GM23338 (cell line): Measurements from ENCODE around the gene PHF21A. TPM values are rescaled to one million over a fixed set of nuclear protein-coding genes. Genes with fewer than 3 reads are reported as not detected.

Experiments used
- ATAC-seq: fragments of 200-7000 bp; cut with Tn5 transposase; 3 replicates; pipeline ENCODE4 v1.9.1; 2020
- DNase-seq: peaks from one replicate; pipeline ENCODE4 v3.0.0-alpha.2; 2015; ENCODE audit warnings: low spot score
- H2AFZ ChIP-seq: fragments of 200-600 bp; sonication (generic); 2 replicates; pipeline ENCODE4 v1.8.0; 2016; ENCODE audit warnings: antibody characterized with exemption, mild to moderate bottlenecking, moderate library complexity
- H3F3A ChIP-seq: fragments of 200-600 bp; sonication (generic); replicated peaks from 2 replicates; pipeline ENCODE4 v1.8.0; 2017; ENCODE audit warnings: antibody characterized with exemption, mixed run types, low read depth
- H3K27ac ChIP-seq: fragments of 200-600 bp; sonication (generic); 2 replicates; pipeline ENCODE4 v1.6.1; 2016; ENCODE audit warnings: low read depth
- H3K27me3 ChIP-seq: fragments of 200-600 bp; sonication (generic); 2 replicates; pipeline ENCODE4 v1.8.0; 2016; ENCODE audit warnings: mild to moderate bottlenecking, mixed run types, moderate library complexity; ENCODE audit not compliant: insufficient read depth
- H3K36me3 ChIP-seq: fragments of 200-600 bp; sonication (generic); 2 replicates; pipeline ENCODE4 v1.8.0; 2016; ENCODE audit warnings: mild to moderate bottlenecking; ENCODE audit not compliant: insufficient read depth
- H3K4me1 ChIP-seq: fragments of 200-600 bp; sonication (generic); 2 replicates; pipeline ENCODE4 v1.8.0; 2016; ENCODE audit warnings: mild to moderate bottlenecking, moderate library complexity; ENCODE audit not compliant: insufficient read depth
- H3K4me2 ChIP-seq: fragments of 200-600 bp; sonication (generic); 2 replicates; pipeline ENCODE4 v1.7.1; 2017; ENCODE audit warnings: mixed run types
- H3K4me3 ChIP-seq: fragments of 200-600 bp; sonication (generic); 2 replicates; pipeline ENCODE4 v1.6.1; 2016; ENCODE audit warnings: mixed run types
- H3K79me2 ChIP-seq: fragments of 200-600 bp; sonication (generic); replicated peaks from 2 replicates; pipeline ENCODE4 v1.8.0; 2017; ENCODE audit warnings: mild to moderate bottlenecking; ENCODE audit not compliant: insufficient read depth
- H3K9me2 ChIP-seq: fragments of 200-600 bp; sonication (generic); 2 replicates; pipeline ENCODE4 v1.8.0; 2017; ENCODE audit not compliant: insufficient read depth
- H4K20me1 ChIP-seq: fragments of 200-600 bp; sonication (generic); replicated peaks from 2 replicates; pipeline ENCODE4 v1.8.0; 2017; ENCODE audit warnings: mild to moderate bottlenecking; ENCODE audit not compliant: insufficient read depth
- H3K27ac Mint-ChIP-seq: 2 replicates; pipeline ENCODE4 v1.8.0; 2020; ENCODE audit warnings: inconsistent platforms, mild to moderate bottlenecking, moderate library complexity, mixed read lengths
- H3K27me3 Mint-ChIP-seq: 3 replicates; pipeline ENCODE4 v1.8.0; 2022; ENCODE audit warnings: low read depth, mild to moderate bottlenecking, moderate library complexity, mixed read lengths, inconsistent platforms; ENCODE audit not compliant: insufficient read depth, poor library complexity
- H3K36me3 Mint-ChIP-seq: 3 replicates; pipeline ENCODE4 v1.8.0; 2021; ENCODE audit warnings: low read depth, mild to moderate bottlenecking, inconsistent platforms, moderate library complexity, mixed read lengths
- H3K4me1 Mint-ChIP-seq: 3 replicates; pipeline ENCODE4 v1.8.0; 2020; ENCODE audit warnings: mild to moderate bottlenecking, inconsistent platforms, mixed read lengths
- H3K4me3 Mint-ChIP-seq: 3 replicates; pipeline ENCODE4 v1.8.0; 2021; ENCODE audit warnings: moderate library complexity, mild to moderate bottlenecking, inconsistent platforms, mixed read lengths
- H3K9me3 Mint-ChIP-seq: 3 replicates; pipeline ENCODE4 v1.8.0; 2020; ENCODE audit warnings: moderate library complexity, mild to moderate bottlenecking, inconsistent platforms, mixed read lengths
- CREB1 ChIP-seq: fragments of 250-450 bp; sonication (Bioruptor Pico); IDR thresholded peaks from 2 replicates; pipeline ENCODE4 v1.5.0; 2020; ENCODE audit warnings: low read depth, mild to moderate bottlenecking, moderate library complexity
- CTCF ChIP-seq, 2 experiments: fragments of 200-600 bp in 1 of 2; sonication (generic) in 1 of 2; conservative IDR thresholded peaks; 2 replicates each; pipeline versions ENCODE4 v1.5.1 to v1.6.1; 2016 to 2017; ENCODE audit warnings: antibody characterized with exemption in 2 of 2, low read depth in 2 of 2, mild to moderate bottlenecking in 2 of 2, moderate library complexity in 1 of 2
- EZH2phosphoT487 ChIP-seq: fragments of 200-600 bp; sonication (generic); IDR thresholded peaks from one replicate; pipeline ENCODE4 v1.8.1; 2018; ENCODE audit warnings: antibody characterized with exemption; ENCODE audit not compliant: unreplicated experiment
- JUNB ChIP-seq: IDR thresholded peaks from one replicate; pipeline ENCODE4 v1.6.1; 2016; ENCODE audit warnings: antibody characterized with exemption; ENCODE audit not compliant: unreplicated experiment
- NANOG ChIP-seq: IDR thresholded peaks from 2 replicates; pipeline ENCODE4 v1.6.1; 2016; ENCODE audit warnings: antibody characterized with exemption, borderline replicate concordance
- POLR2AphosphoS5 ChIP-seq: IDR thresholded peaks from 2 replicates; pipeline ENCODE4 v1.6.1; 2016; ENCODE audit warnings: antibody characterized with exemption, low read depth
- REST ChIP-seq: IDR thresholded peaks from one replicate; pipeline ENCODE4 v1.6.1; 2018; ENCODE audit warnings: antibody characterized with exemption; ENCODE audit not compliant: unreplicated experiment
- polyA plus RNA-seq: library from polyadenylated mRNA; unstranded; fragments of >200 nt; fragmentation: Nextera tagmentation; extraction: Ambion mirVana; gene quantifications from 2 replicates; pipeline ENCODE4 v1.2.1, GENCODE V29; 2016
- total RNA-seq: library from RNA; depleted of rRNA; stranded (reverse); fragments of >200 nt; shearing (Covaris generic); gene quantifications from 2 replicates; pipeline ENCODE4 v1.2.3, GENCODE V29; 2014

PHF21A gene
- total and polyA plus RNA-seq, 2 experiments from 2014 or later: 21.7 to 23.6 TPM

GRCh38 chr11:45942381-45942780 lies 178.9 kb downstream of the PHF21A start (continued):
- TF ChIP-seq REST: no peak
- no peak for TF ChIP-seq JUNB
- no peak for TF ChIP-seq CREB1 (CRISPR knock-in tag)

- Mint-ChIP-seq H3K36me3 (peaks cover 7% of the 10 kb centered on the region; the same call in 2 of the 3 replicates), H3K27me3 (peaks cover 1% of the 10 kb centered on the region), H3K4me3 (no peak overlapping the region), H3K9me3 (no peaks in the 10 kb centered on the region), H3K27ac (no peak overlapping the region), H3K4me1 (peaks cover 9% of the 10 kb centered on the region; the same call in 2 of the 3 replicates)
- no peak overlapping the region for H3K27ac ChIP-seq
- H3K4me1 ChIP-seq: no peaks in the 10 kb centered on the region; the same call in 1 of the 2 replicates
- no peak for DNase-seq
- no peak overlapping the region for H3K4me3 ChIP-seq
- H3K4me2 ChIP-seq: no peak overlapping the region
- 0 out of 2 replicates have a peak, but pooled peaks cover 2% of the 10 kb centered on the region for H3K79me2 ChIP-seq
- 0 out of 2 replicates have a peak, but pooled peaks cover 9% of the 10 kb centered on the region for H3K36me3 ChIP-seq
- H2AFZ ChIP-seq: no peak overlapping the region
- H3K9me2 ChIP-seq: no peaks in the 10 kb centered on the region
- TF ChIP-seq NANOG (no peak), REST (no peak), CTCF (conservative IDR thresholded peaks at IDR 0.05; ENCODE audit: low read depth in 2 of 2) (no peak), JUNB (no peak), EZH2phosphoT487 (no peak), POLR2AphosphoS5 (no peak)
- no peaks in the 10 kb centered on the region for H3K27me3 ChIP-seq
- H4K20me1 ChIP-seq: no peaks in the 10 kb centered on the region; the same call in 1 of the 2 replicates
- H3F3A ChIP-seq: 0 out of 2 replicates have a peak, but pooled peaks cover 3% of the 10 kb centered on the region
- ATAC-seq: no peak
These were observed 180.0 kb downstream of the PHF21A start for GRCh38 chr11:45941285-45941684.
